Measurements from ENCODE around the gene HOXD8.
A peak's percentile ranks its signal among the peaks of the same experiment; 100 is the strongest.

Gene HOXD8

DNA sequence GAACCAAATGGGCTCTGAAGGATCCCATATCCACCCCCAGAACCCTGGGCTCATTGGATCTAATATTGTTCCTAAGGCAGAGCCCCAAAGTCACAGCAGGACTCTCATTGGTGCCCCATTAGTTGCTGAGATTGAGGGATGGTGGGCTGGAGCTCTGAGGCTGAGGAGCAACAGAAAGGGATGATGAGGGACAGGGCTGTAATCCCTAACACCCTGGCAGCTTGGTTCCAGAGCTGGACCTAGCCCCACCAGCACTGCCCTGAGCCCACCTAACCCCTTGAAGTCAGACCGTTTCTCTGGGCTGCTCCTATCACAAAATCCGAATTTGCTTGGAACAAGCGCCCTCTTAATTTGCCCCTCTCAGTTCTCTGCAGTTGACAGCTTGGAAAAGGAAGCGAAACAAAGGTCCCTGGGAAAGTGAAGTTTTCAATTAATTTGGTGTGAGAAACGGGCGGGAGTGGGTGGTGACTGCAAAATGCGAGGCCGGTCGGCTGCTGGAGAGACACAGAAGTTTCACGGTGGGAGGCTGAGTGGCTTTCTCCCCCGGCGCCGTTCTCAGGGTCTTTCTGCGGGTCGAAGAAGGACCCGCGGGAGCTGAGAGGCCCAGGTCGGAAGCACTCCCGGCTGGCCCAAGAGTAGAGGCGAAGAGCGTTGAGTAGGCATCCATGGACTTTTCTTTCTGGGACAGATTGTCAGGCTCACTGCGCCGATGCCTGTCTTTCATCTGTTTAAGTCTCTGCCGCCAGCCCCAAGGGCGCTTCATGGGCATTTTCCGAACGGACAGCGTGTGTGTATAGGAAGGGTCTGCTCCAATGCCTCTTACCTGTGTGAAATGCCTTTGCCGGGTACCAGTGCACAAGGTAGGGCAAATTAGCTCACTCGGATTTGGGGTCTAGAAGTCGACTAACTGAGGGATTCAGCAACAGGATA lies 37.9 kb upstream of the HOXD8 start:
- DNase-seq: no peak

GRCh38 chr2:176092270-176093144 lies 37.0 kb upstream of the HOXD8 start, which contains the start of gene HOXD13:
TSS of gene HOXD13 (plus strand) at chr2:176092721. CDS start at chr2:176092891, 170 bp downstream.
- no peak for DNase-seq

DNA sequence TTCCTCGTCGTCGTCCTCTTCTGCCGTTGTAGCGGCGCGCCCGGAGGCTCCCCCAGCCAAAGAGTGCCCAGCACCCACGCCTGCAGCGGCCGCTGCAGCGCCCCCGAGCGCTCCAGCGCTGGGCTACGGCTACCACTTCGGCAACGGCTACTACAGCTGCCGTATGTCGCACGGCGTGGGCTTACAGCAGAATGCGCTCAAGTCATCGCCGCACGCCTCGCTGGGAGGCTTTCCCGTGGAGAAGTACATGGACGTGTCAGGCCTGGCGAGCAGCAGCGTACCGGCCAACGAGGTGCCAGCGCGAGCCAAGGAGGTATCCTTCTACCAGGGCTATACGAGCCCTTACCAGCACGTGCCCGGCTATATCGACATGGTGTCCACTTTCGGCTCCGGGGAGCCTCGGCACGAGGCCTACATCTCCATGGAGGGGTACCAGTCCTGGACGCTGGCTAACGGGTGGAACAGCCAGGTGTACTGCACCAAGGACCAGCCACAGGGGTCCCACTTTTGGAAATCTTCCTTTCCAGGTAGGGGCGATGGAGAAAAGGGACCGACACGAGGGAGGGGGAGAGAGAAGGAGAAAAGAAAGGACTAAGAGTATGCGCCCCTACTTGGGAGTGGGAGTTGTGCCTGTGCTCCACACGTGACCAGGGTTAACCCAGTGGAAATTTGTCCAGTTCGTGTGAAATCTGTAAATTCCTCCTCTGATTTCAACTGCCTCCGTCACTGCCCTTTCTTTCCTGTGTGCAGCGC lies 36.2 kb upstream of the HOXD8 start:
- no peak for DNase-seq

- no peak for DNase-seq
Measured at GRCh38 chr2:176093898-176094249, 35.6 kb upstream of the HOXD8 start.

GRCh38 chr2:176094349-176094748 lies 35.2 kb upstream of the HOXD8 start:
- DNase-seq: no peak

DNA sequence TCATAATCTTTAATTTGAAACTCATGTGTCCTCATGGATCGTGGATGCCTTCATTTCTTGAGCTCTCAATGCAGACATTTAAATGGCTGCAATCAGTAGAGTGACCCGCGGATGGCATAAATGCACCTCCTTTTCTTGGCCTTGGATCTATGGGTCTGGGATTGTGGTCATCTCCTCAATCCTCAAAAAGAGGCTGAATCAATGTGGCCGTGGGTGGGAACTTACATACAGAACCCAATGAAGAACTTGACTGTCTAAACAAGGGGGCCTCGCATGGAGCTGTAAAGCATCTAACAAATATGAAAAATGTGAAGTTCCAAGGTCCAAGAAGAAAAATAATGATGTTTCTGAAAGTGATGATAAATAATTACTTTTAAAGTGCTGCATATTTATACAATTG lies 34.1 kb upstream of the HOXD8 start:
- DNase-seq: no peak

GRCh38 chr2:176096243-176096985 lies 33.1 kb upstream of the HOXD8 start:
- no peak for DNase-seq

DNA sequence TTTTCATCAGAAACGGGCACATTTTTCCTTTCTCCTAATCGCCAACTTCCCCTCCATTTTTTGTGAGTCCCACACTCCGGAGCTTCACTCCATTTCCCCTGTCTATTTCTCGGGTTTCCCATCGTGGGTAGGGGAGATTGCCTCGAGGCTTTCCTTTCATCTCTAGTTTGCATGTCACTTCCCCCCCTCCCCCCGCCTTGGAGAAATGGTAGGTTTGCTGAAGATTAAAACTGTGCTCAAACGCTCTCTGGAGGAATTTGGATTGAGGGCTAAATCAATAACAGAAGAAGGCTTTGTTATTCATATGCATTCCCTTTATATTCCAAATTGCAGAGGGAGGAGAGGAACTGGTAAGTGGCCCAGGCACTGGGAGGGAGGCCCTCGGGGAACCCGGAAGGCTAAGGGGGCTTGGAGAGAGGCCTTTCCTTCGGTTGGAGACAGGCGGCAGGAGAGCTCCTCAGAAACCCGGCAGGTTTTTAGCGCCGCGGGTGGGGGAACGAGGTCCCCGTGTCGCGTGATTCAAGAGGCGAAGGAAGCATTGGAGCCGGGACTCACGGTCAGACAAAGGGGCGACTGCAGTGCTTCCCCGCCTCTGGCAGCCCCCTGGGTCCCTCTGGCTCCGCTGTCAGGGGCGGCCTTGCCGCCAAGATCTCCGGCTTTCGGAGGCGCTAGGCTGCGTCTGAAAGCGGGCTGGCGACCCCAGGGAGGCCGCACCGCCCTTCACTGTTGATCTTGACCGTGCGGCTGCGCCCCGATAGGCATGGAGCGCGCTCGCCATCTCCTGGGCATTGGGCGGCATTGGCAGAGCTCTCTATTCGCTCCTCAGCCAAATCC lies 32.3 kb upstream of the HOXD8 start:
- DNase-seq: peak; percentile 91

DNA sequence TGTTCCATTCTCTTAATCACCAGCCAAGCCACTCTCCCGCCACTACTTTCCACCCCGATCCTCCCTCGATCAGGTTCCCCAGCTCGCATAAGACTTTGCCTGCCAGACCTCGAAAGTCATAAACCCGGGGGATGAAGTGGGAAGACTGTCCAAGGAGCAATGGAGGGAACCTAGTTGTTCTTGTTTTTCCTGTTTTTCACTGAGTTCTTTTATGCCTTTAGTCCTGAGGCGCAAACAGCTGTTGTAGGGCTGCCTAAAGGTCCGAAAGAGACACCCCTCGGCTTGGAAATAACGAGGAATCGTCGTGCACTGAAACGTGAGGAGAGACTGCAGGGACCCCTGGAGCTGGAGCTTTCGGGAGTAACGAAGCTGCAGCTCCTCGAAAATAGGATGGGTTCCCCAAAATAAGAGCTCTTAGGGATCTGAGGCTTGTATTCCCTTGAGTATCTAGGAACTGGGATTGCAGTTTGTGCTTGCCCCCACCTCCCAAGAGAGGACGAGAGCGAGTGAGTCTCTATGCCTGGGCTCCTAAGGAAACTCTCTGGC lies 31.6 kb upstream of the HOXD8 start:
- no peak for DNase-seq

DNA sequence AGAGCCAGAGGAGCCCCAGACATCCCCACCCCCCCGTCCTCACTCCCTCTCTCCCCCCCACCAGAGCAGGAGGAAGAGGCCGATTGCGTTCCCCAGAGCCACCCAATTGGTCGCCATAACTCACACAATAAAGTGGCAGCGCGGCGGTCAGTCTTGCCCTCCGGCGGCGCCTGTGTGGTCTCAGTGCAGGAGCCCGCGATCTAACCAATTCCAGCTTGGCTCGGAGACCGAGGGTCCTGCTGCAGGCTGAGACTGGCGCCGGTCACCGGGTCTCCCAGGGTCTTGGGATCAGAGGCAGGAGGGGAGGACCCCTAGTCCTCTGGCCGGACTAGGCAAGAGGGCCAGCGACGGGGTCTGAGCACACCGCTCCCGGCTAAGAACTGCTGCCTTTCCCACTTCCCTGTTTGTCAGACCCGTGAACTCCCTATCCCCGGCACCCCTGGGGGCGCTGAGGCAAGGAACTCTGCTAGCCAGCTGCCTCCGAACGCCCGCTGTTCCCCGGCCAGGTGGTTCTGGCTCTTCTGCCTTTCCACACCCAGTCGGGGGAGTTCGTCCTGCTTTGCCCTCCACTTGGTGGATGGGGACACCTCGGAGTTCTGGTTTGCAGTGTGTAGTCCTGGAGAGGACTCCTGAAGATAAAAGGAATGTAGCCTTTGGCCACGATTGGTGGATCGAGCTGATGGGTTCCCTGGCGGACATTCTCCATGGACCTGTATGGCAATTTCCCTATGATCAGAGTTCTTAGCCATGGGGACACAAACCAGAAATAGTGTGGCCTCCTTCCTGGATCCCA lies 30.9 kb upstream of the HOXD8 start:
- DNase-seq: peak; percentile 59

GRCh38 chr2:176099159-176099727 lies 30.3 kb upstream of the HOXD8 start:
- DNase-seq: no peak

GRCh38 chr2:176099728-176100546 lies 29.6 kb upstream of the HOXD8 start, which contains the start of gene HOXD12:
TSS of gene HOXD12 (plus strand) at chr2:176099795. CDS start at chr2:176099802, 7 bp downstream.
- DNase-seq: no peak

GRCh38 chr2:176100547-176101140 lies 28.9 kb upstream of the HOXD8 start:
- no peak for DNase-seq

GRCh38 chr2:176101216-176101830 lies 28.2 kb upstream of the HOXD8 start:
- DNase-seq: no peak

GRCh38 chr2:176101842-176102241 lies 27.7 kb upstream of the HOXD8 start:
- DNase-seq: no peak

DNA sequence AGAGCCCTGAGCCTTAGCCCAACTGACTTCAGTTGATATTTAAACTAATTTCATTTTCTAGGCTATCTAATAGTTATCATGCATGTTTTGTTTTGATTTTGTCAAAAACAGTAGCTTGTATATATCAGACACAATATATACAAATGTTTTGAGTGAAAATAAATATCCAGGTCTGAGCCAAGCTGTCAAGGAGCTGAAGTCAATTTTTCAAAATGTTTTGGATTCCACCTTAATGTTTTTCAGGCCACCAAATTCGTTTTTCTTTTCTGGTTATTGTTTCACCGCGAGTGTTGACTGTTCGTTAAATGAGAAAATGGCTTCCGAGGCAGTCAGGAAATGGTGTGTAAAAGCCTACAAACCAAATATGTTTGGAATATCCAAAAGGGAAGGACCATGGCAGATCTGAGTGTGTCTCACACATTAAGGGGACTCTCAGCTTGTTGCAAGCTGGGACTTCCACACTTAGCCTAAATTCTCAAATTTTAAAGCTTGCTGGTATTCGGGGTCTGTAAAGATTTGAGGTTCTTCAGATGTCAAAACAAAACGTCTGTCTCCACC lies 27.1 kb upstream of the HOXD8 start:
- DNase-seq: no peak

GRCh38 chr2:176103194-176103593 lies 26.3 kb upstream of the HOXD8 start:
- DNase-seq: no peak

Measured in NCI-H748 treated with DMSO at 0.1 percent for 48 hours (cell line).